Tibial nerve (tissue), 4 donors: ENCODE data around the gene SIRT6. TPM values are rescaled to one million over a fixed set of nuclear protein-coding genes. Genes with fewer than 3 reads are reported as not detected.

Experiments used
- DNase-seq, 2 donors: peaks; one replicate each; pipeline ENCODE4 v3.0.0-alpha.2; 2019; ENCODE audit warnings: low spot score in 2 of 2
- H3K27ac ChIP-seq, 4 donors: fragments of 200-600 bp; sonication (generic) in 3 of 4; one replicate each; pipeline ENCODE4 v1.5.1; 2017 to 2019; ENCODE audit warnings: mild to moderate bottlenecking in 1 of 4
- H3K27me3 ChIP-seq, 2 donors: fragments of 200-600 bp; sonication (generic) in 1 of 2; one replicate each; pipeline versions ENCODE4 v1.5.1 to v1.6.0; 2017 to 2019
- H3K36me3 ChIP-seq, 3 donors: fragments of 200-600 bp; sonication (generic); one replicate each; pipeline ENCODE4 v1.5.1; 2018 to 2019
- H3K4me1 ChIP-seq, 4 donors: fragments of 200-600 bp; sonication (generic) in 3 of 4; one replicate each; pipeline ENCODE4 v1.5.1; 2017 to 2019
- H3K4me3 ChIP-seq, 4 donors: fragments of 200-600 bp; sonication (generic) in 3 of 4; one replicate each; pipeline ENCODE4 v1.5.1; 2017 to 2019; ENCODE audit warnings: mild to moderate bottlenecking in 1 of 4, moderate library complexity in 1 of 4
- H3K9me3 ChIP-seq, 4 donors: fragments of 200-600 bp; sonication (generic) in 3 of 4; one replicate each; pipeline ENCODE4 v1.5.1; 2017 to 2019
- CTCF ChIP-seq, 5 experiments: fragments of 200-600 bp in 3 of 5; fragments of 450-650 bp in 2 of 5; sonication (generic) in 3 of 5; IDR thresholded peaks; one replicate each; pipeline ENCODE4 v1.5.1; 2016 to 2019; ENCODE audit warnings: antibody characterized with exemption in 5 of 5, mild to moderate bottlenecking in 3 of 5, moderate library complexity in 2 of 5
- EP300 ChIP-seq, 2 donors: sonication (generic); formaldehyde crosslinking; IDR thresholded peaks; one replicate each; pipeline ENCODE4 v1.6.1; 2017; ENCODE audit warnings: antibody characterized with exemption in 2 of 2, mild to moderate bottlenecking in 1 of 2
- POLR2A ChIP-seq, 2 donors: fragments of 450-650 bp; IDR thresholded peaks; one replicate each; pipeline ENCODE4 v1.6.1; 2017; ENCODE audit warnings: antibody characterized with exemption in 2 of 2, mild to moderate bottlenecking in 2 of 2, moderate library complexity in 2 of 2
- WGBS, 2 donors: methylation state at CpG; one replicate each; pipeline ENCODE4 v1.1.5; 2018; 5-methylcytosine and 5-hydroxymethylcytosine counted together
- total RNA-seq, 4 donors: library from RNA; depleted of rRNA; stranded (reverse); fragments of >200 nt; gene quantifications; one replicate each; pipeline ENCODE4 v1.1.0, GENCODE V29; 2016

Gene SIRT6
- total RNA-seq, 4 donors from 2014 or later = 17.7 to 41.4 (median 38.2) TPM

- no peaks in the 10 kb centered on the region for H3K36me3 ChIP-seq
- no peak for DNase-seq
- 94% methylated on average over 24 to 70 of the region's 81 CpGs for WGBS, 2 donors
- TF ChIP-seq POLR2A (IDR thresholded peaks at IDR 0.05) = no peak
- TF ChIP-seq EP300 (IDR thresholded peaks at IDR 0.05) = no peak
- TF ChIP-seq CTCF (IDR thresholded peaks at IDR 0.05) = no peak
- no peak overlapping the region for H3K4me3 ChIP-seq
- H3K4me1 ChIP-seq = no peaks in the 10 kb centered on the region
- no peak overlapping the region for H3K27ac ChIP-seq
- H3K9me3 ChIP-seq = peaks cover 0 to 3% (median 0%) of the 10 kb centered on the region in 4 donors
- H3K27me3 ChIP-seq = no peaks in the 10 kb centered on the region
Observed at GRCh38 chr19:4217429-4218264, 35.3 kb upstream of the SIRT6 start.

GRCh38 chr19:4216846-4217245 is 34.5 kb upstream of the SIRT6 start:
- Histone ChIP-seq H3K27ac (no peak overlapping the region), H3K4me1 (no peaks in the 10 kb centered on the region), H3K9me3 (peaks cover 0 to 3% (median 0%) of the 10 kb centered on the region in 4 donors), H3K27me3 (no peaks in the 10 kb centered on the region), H3K4me3 (no peak overlapping the region), H3K36me3 (no peaks in the 10 kb centered on the region)
- no peak for TF ChIP-seq EP300 (IDR thresholded peaks at IDR 0.05)
- TF ChIP-seq POLR2A (IDR thresholded peaks at IDR 0.05) = no peak
- no peak for TF ChIP-seq CTCF (IDR thresholded peaks at IDR 0.05)
- WGBS, 2 donors = 79 to 86% methylated on average over 6 of the region's 6 CpGs
- no peak for DNase-seq

GRCh38 chr19:4215807-4216206 is 33.4 kb upstream of the SIRT6 start:
- no peak for TF ChIP-seq CTCF (IDR thresholded peaks at IDR 0.05)
- TF ChIP-seq POLR2A (IDR thresholded peaks at IDR 0.05) = no peak
- TF ChIP-seq EP300 (IDR thresholded peaks at IDR 0.05) = no peak
- H3K9me3 ChIP-seq = peaks cover 0 to 3% (median 0%) of the 10 kb centered on the region in 4 donors
- H3K36me3 ChIP-seq = no peaks in the 10 kb centered on the region
- H3K27ac ChIP-seq = no peak overlapping the region
- H3K4me1 ChIP-seq = no peaks in the 10 kb centered on the region
- no peak overlapping the region for H3K4me3 ChIP-seq
- DNase-seq = no peak
- H3K27me3 ChIP-seq = no peaks in the 10 kb centered on the region
- 61 to 76% methylated on average over 10 of the region's 10 CpGs for WGBS, 2 donors

GRCh38 chr19:4213116-4213515 is 30.8 kb upstream of the SIRT6 start:
- no peak for DNase-seq
- Histone ChIP-seq H3K4me3 (no peak overlapping the region), H3K27ac (no peak overlapping the region), H3K36me3 (no peaks in the 10 kb centered on the region), H3K27me3 (peaks cover 0 to 7% of the 10 kb centered on the region in 2 donors), H3K4me1 (no peaks in the 10 kb centered on the region), H3K9me3 (peaks cover 0 to 3% (median 0%) of the 10 kb centered on the region in 4 donors)
- TF ChIP-seq POLR2A (IDR thresholded peaks at IDR 0.05) = no peak
- TF ChIP-seq EP300 (IDR thresholded peaks at IDR 0.05) = no peak
- TF ChIP-seq CTCF (IDR thresholded peaks at IDR 0.05) = no peak
- WGBS, 2 donors = 72 to 76% methylated on average over 3 of the region's 3 CpGs

- no peak for DNase-seq
- Histone ChIP-seq H3K27me3 (peaks cover 0 to 7% of the 10 kb centered on the region in 2 donors), H3K4me3 (no peak overlapping the region), H3K4me1 (no peaks in the 10 kb centered on the region), H3K36me3 (no peaks in the 10 kb centered on the region), H3K9me3 (no peaks in the 10 kb centered on the region), H3K27ac (no peak overlapping the region)
- WGBS, 2 donors = 78 to 88% methylated on average over 15 of the region's 15 CpGs
- TF ChIP-seq POLR2A (IDR thresholded peaks at IDR 0.05) (no peak), CTCF (IDR thresholded peaks at IDR 0.05) (no peak), EP300 (IDR thresholded peaks at IDR 0.05) (no peak)
Observed at GRCh38 chr19:4210166-4210731, 27.9 kb upstream of the SIRT6 start.
